ENCODE measurements around the gene SLC5A9.

SLC5A9 gene

GRCh38 chr1:48222501-48223242, at the start of gene SLC5A9:
SLC5A9 (plus strand) TSS chr1:48222716; CDS start chr1:48222737, 21 bp downstream.
- H3K27ac ChIP-seq = no peak within 1 kb of the TSS
- TF ChIP-seq ZFX (IDR thresholded peaks at IDR 0.05) (no peak), CTCF (conservative IDR thresholded peaks at IDR 0.05) (no peak)

GRCh38 chr1:48175116-48175515, 47.4 kb upstream of the SLC5A9 start:
- TF ChIP-seq ZFX (IDR thresholded peaks at IDR 0.05) (no peak), CTCF (conservative IDR thresholded peaks at IDR 0.05) (no peak)
- no peak overlapping the region for H3K27ac ChIP-seq

- H3K27ac ChIP-seq = no peak overlapping the region
- no peak for TF ChIP-seq ZFX (IDR thresholded peaks at IDR 0.05)
- no peak; the same call in 1 of the 2 replicates for TF ChIP-seq CTCF (conservative IDR thresholded peaks at IDR 0.05)
Observed at GRCh38 chr1:48177257-48177656, 45.3 kb upstream of the SLC5A9 start.

GRCh38 chr1:48181669-48182367, 40.7 kb upstream of the SLC5A9 start:
- TF ChIP-seq CTCF (conservative IDR thresholded peaks at IDR 0.05) (no peak), ZFX (IDR thresholded peaks at IDR 0.05) (no peak)

GRCh38 chr1:48182439-48182838, 40.1 kb upstream of the SLC5A9 start:
- no peak for TF ChIP-seq CTCF (conservative IDR thresholded peaks at IDR 0.05)
- no peak for TF ChIP-seq ZFX (IDR thresholded peaks at IDR 0.05)
- H3K27ac ChIP-seq = no peak overlapping the region

More at GRCh38 chr1:48181669-48182367, 40.7 kb upstream of the SLC5A9 start:
- H3K27ac ChIP-seq = no peak overlapping the region

GRCh38 chr1:48186306-48186839, 36.1 kb upstream of the SLC5A9 start:
- no peak overlapping the region for H3K27ac ChIP-seq
- TF ChIP-seq CTCF (conservative IDR thresholded peaks at IDR 0.05) (no peak), ZFX (IDR thresholded peaks at IDR 0.05) (no peak)

GRCh38 chr1:48187969-48188563, 34.5 kb upstream of the SLC5A9 start:
- TF ChIP-seq ZFX (IDR thresholded peaks at IDR 0.05) (no peak), CTCF (conservative IDR thresholded peaks at IDR 0.05) (no peak)

More at GRCh38 chr1:48187969-48188563, 34.5 kb upstream of the SLC5A9 start:
- H3K27ac ChIP-seq = no peak overlapping the region
